OCI-LY1 (cell line): ENCODE data around the gene IRAG1.

Source experiments
- H2AFZ ChIP-seq: fragments of 200-600 bp; sonication (generic), shearing (Covaris generic); 2 replicates; pipeline ENCODE4 v1.6.0; 2014; ENCODE audit warnings: antibody characterized with exemption, mild to moderate bottlenecking, low read length
- H3F3A ChIP-seq: fragments of 200-600 bp; sonication (generic), shearing (Covaris generic); 2 replicates; pipeline ENCODE4 v1.6.0; 2014; ENCODE audit warnings: mild to moderate bottlenecking, antibody characterized with exemption, low read length, moderate library complexity; ENCODE audit not compliant: insufficient read depth
- H3K27ac ChIP-seq: fragments of 200-600 bp; sonication (generic); 2 replicates; pipeline ENCODE4 v1.5.1; 2014; ENCODE audit warnings: low read length, mixed run types, mild to moderate bottlenecking, low read depth; ENCODE audit not compliant: poor library complexity, severe bottlenecking
- H3K27me3 ChIP-seq: fragments of 200-600 bp; sonication (generic); 2 replicates; pipeline ENCODE4 v1.6.0; 2014; ENCODE audit warnings: antibody characterized with exemption, mild to moderate bottlenecking, low read length, moderate library complexity; ENCODE audit not compliant: insufficient read depth
- H3K36me3 ChIP-seq: fragments of 200-600 bp; sonication (generic); 2 replicates; pipeline ENCODE4 v1.6.1; 2014; ENCODE audit warnings: mild to moderate bottlenecking, antibody characterized with exemption, low read length, moderate library complexity, mixed read lengths; ENCODE audit not compliant: insufficient read depth
- H3K4me1 ChIP-seq: fragments of 200-600 bp; sonication (generic); 2 replicates; pipeline ENCODE4 v1.5.1; 2014; ENCODE audit warnings: mild to moderate bottlenecking, low read length, moderate library complexity; ENCODE audit not compliant: insufficient read depth, severe bottlenecking
- H3K4me2 ChIP-seq: fragments of 200-600 bp; sonication (generic), shearing (Covaris generic); 2 replicates; pipeline ENCODE4 v1.6.1; 2014; ENCODE audit warnings: low read length
- H3K4me3 ChIP-seq: fragments of 200-600 bp; sonication (generic); 2 replicates; pipeline ENCODE4 v1.5.1; 2014; ENCODE audit warnings: low read length, low read depth, mild to moderate bottlenecking, mixed read lengths; ENCODE audit not compliant: poor library complexity, severe bottlenecking
- H3K79me2 ChIP-seq: fragments of 200-600 bp; shearing (Covaris generic); 2 replicates; pipeline ENCODE4 v1.6.1; 2016; ENCODE audit warnings: mixed run types, low read length, mixed read lengths; ENCODE audit not compliant: insufficient read depth
- H3K9ac ChIP-seq: fragments of 200-600 bp; sonication (generic), shearing (Covaris generic); 2 replicates; pipeline ENCODE4 v1.6.1; 2014; ENCODE audit warnings: mild to moderate bottlenecking, low read length, mixed read lengths
- H3K9me2 ChIP-seq: fragments of 200-600 bp; sonication (generic), shearing (Covaris generic); 2 replicates; pipeline ENCODE4 v1.6.1; 2014; ENCODE audit warnings: low read depth, mild to moderate bottlenecking, low read length, mixed read lengths
- H3K9me3 ChIP-seq: fragments of 200-600 bp; shearing (Covaris generic); 2 replicates; pipeline ENCODE4 v1.6.1; 2014; ENCODE audit warnings: low read length, mixed read lengths
- H4K20me1 ChIP-seq: fragments of 200-600 bp; sonication (generic), shearing (Covaris generic); 2 replicates; pipeline ENCODE4 v1.6.0; 2016; ENCODE audit warnings: mild to moderate bottlenecking, low read length; ENCODE audit not compliant: insufficient read depth
- CTCF ChIP-seq: fragments of 200-600 bp; sonication (generic), shearing (Covaris generic); IDR thresholded peaks from 2 replicates; pipeline ENCODE4 v1.5.1; 2017; ENCODE audit warnings: mild to moderate bottlenecking, antibody characterized with exemption, low read length, moderate library complexity, mixed read lengths
- EZH2 ChIP-seq: fragments of 200-600 bp; sonication (generic), shearing (Covaris generic); IDR thresholded peaks from 2 replicates; pipeline ENCODE4 v1.8.0; 2017; ENCODE audit warnings: borderline replicate concordance, mixed run types, mild to moderate bottlenecking, antibody characterized with exemption, low read length, moderate library complexity, mixed read lengths

IRAG1 gene

GRCh38 chr11:10648871-10649270, 44.7 kb downstream of the IRAG1 start:
- TF ChIP-seq EZH2 (no peak), CTCF (no peak)
- no peaks in the 10 kb centered on the region for H4K20me1 ChIP-seq
- no peaks in the 10 kb centered on the region for H3K79me2 ChIP-seq

GRCh38 chr11:10646681-10647355, 46.7 kb downstream of the IRAG1 start:
- Histone ChIP-seq H3K9ac (no peak overlapping the region), H3K36me3 (no peaks in the 10 kb centered on the region), H3K4me2 (no peak overlapping the region), H3F3A (no peaks in the 10 kb centered on the region), H3K9me2 (no peaks in the 10 kb centered on the region), H3K9me3 (no peaks in the 10 kb centered on the region), H3K27me3 (peaks cover 4% of the 10 kb centered on the region; the same call in 1 of the 2 replicates), H3K27ac (no peak overlapping the region), H3K4me1 (no peaks in the 10 kb centered on the region), H3K79me2 (no peaks in the 10 kb centered on the region), H3K4me3 (no peak overlapping the region), H2AFZ (no peak overlapping the region), H4K20me1 (no peaks in the 10 kb centered on the region)
- no peak for TF ChIP-seq CTCF

More at GRCh38 chr11:10648871-10649270, 44.7 kb downstream of the IRAG1 start:
- no peaks in the 10 kb centered on the region for H3K9me3 ChIP-seq
- H3K4me2 ChIP-seq, result no peak overlapping the region
- no peak overlapping the region for H2AFZ ChIP-seq
- H3K27ac ChIP-seq, result no peak overlapping the region
- no peak overlapping the region for H3K9ac ChIP-seq
- H3K36me3 ChIP-seq, result no peaks in the 10 kb centered on the region
- H3F3A ChIP-seq, result no peaks in the 10 kb centered on the region
- no peak overlapping the region for H3K4me3 ChIP-seq
- H3K27me3 ChIP-seq, result 0 out of 2 replicates have a peak, but pooled peaks cover 1% of the 10 kb centered on the region
- H3K4me1 ChIP-seq, result no peaks in the 10 kb centered on the region
- no peaks in the 10 kb centered on the region for H3K9me2 ChIP-seq

- Histone ChIP-seq H3K9me2 (no peaks in the 10 kb centered on the region), H3K27ac (no peak overlapping the region), H3K9me3 (no peaks in the 10 kb centered on the region), H3K4me1 (no peaks in the 10 kb centered on the region), H3K79me2 (no peaks in the 10 kb centered on the region), H3K4me2 (no peak overlapping the region), H4K20me1 (no peaks in the 10 kb centered on the region), H2AFZ (no peak overlapping the region), H3K4me3 (no peak overlapping the region), H3K9ac (no peak overlapping the region), H3F3A (no peaks in the 10 kb centered on the region), H3K36me3 (no peaks in the 10 kb centered on the region), H3K27me3 (peaks cover 4% of the 10 kb centered on the region; the same call in 1 of the 2 replicates)
- TF ChIP-seq CTCF (no peak), EZH2 (no peak)
Observed at GRCh38 chr11:10646005-10646404, 47.5 kb downstream of the IRAG1 start.
